ENCODE measurements around the gene SNRNP48.

The SNRNP48 gene

DNA sequence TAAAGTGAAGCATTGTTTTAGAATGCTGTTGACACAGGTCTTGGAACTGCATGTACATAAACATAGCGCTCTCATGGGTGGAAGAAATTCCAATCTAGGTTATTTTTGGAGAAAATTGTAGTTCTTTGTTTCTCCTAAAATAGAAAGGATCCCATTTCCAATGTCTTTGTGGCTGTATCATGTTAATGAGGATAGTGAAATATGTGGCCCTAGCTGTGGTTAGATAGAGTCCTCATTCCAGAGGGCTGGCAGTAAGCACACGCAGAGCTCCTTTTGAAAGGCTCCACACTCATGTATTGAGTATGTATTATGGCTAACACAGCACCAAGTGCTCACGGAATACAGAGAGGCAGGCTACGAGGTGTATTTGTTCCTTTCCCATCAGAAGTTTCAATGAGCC, 60.9 kb downstream of the SNRNP48 start:
- no peak overlapping the region for H3K4me3 Mint-ChIP-seq
- peaks cover 5% of the 10 kb centered on the region for H3K27me3 Mint-ChIP-seq (ENCODE audit: low read depth)
- no peak for DNase-seq (ENCODE audit: low spot score)
- no peaks in the 10 kb centered on the region for H3K36me3 Mint-ChIP-seq (ENCODE audit: low read depth)
- H3K4me1 Mint-ChIP-seq (ENCODE audit: low read depth) = peaks cover 13% of the 10 kb centered on the region
- no peak overlapping the region for H3K27ac Mint-ChIP-seq
- no peaks in the 10 kb centered on the region for H3K9me3 Mint-ChIP-seq

DNA sequence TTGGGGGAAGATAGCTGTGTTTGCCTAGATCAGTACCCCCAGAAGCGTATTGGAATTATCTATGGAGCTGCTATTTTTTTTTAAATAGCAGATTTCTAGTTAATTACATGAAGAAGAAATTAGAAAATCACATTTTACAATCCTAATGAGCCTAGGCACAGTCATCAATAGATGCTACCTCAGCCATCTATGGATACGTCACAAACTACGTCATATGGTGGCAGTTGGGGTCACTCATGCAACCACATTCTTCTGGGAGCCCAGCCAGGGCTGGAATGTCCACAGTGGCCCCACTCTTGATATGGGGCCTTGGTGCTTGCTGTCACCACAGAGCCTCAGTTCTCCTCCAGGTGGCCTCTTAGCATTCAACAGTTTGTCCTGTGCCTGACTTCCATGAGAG, 63.0 kb downstream of the SNRNP48 start:
- DNase-seq (ENCODE audit: low spot score) = no peak
- Mint-ChIP-seq H3K9me3 (no peaks in the 10 kb centered on the region), H3K36me3 (ENCODE audit: low read depth) (no peaks in the 10 kb centered on the region), H3K4me1 (ENCODE audit: low read depth) (peaks cover 2% of the 10 kb centered on the region), H3K4me3 (no peak overlapping the region), H3K27ac (no peak overlapping the region), H3K27me3 (ENCODE audit: low read depth) (peaks cover 8% of the 10 kb centered on the region)

- H3K4me1 Mint-ChIP-seq (ENCODE audit: low read depth) = no peaks in the 10 kb centered on the region
- H3K27me3 Mint-ChIP-seq (ENCODE audit: low read depth) = peaks cover 3% of the 10 kb centered on the region
- no peak for DNase-seq (ENCODE audit: low spot score)
- H3K9me3 Mint-ChIP-seq = no peaks in the 10 kb centered on the region
- H3K4me3 Mint-ChIP-seq = no peak overlapping the region
- no peaks in the 10 kb centered on the region for H3K36me3 Mint-ChIP-seq (ENCODE audit: low read depth)
- H3K27ac Mint-ChIP-seq = no peak overlapping the region
These were observed 66.4 kb downstream of the SNRNP48 start for GRCh38 chr6:7656355-7656754.

DNA sequence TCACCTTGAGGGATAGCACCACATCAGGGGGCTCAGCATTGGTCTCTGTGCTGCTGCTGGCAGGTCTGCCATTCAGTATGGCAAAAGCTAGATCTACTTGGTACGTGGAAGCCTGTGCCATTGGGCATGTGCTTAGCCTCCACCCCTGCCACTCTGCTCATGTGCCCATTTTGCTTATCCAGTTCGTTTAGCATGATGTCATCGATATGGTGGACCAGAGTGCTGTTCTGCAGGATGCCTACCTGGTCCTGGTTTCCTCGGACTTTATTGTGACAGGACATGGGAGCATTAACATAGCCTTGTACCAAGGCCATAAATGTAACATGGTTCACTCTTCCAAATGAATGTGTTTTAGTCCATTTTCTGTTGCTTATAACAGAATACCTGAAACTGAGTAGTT, 68.5 kb downstream of the SNRNP48 start:
- no peak for DNase-seq (ENCODE audit: low spot score)
- H3K27me3 Mint-ChIP-seq (ENCODE audit: low read depth) = peaks cover 12% of the 10 kb centered on the region
- no peak overlapping the region for H3K4me3 Mint-ChIP-seq
- H3K36me3 Mint-ChIP-seq (ENCODE audit: low read depth) = no peaks in the 10 kb centered on the region
- H3K27ac Mint-ChIP-seq = no peak overlapping the region
- H3K4me1 Mint-ChIP-seq (ENCODE audit: low read depth) = no peaks in the 10 kb centered on the region
- no peaks in the 10 kb centered on the region for H3K9me3 Mint-ChIP-seq

DNA sequence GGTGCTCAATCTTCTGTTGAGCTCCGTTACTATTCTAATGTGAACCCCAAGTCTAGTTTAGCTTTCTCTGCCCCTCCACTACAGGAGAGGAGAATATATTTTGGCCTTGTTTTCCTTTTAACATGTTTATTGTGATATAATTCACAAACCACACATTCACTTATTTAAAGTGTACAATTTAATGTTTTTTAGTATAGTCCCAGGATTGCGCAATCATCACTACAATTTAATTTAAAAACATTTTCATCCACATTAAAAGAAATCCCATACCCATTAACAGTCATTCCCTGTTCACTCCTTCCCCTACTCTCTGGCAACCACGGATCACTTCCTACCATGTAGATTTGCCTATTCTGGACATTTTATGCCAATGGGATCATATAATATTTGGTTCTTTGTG, 71.4 kb downstream of the SNRNP48 start:
- Mint-ChIP-seq H3K27me3 (ENCODE audit: low read depth) (peaks cover 12% of the 10 kb centered on the region), H3K4me3 (no peak overlapping the region), H3K9me3 (no peaks in the 10 kb centered on the region), H3K36me3 (ENCODE audit: low read depth) (no peaks in the 10 kb centered on the region), H3K4me1 (ENCODE audit: low read depth) (no peaks in the 10 kb centered on the region), H3K27ac (no peak overlapping the region)
- no peak for DNase-seq (ENCODE audit: low spot score)

Measured in T-helper 2 cell treated with Interferon-gamma antibody and Interleukin-4, amounts not matched to agents 5 μg/mL and 100 μg/mL, for 36 hours (primary cell).